H1 (cell line): ENCODE data around the gene MFN1. TPM values are rescaled to one million over a fixed set of nuclear protein-coding genes. Genes with fewer than 3 reads are reported as not detected.

ENCODE experiments used
- CTCF ChIA-PET: fragments of 300-600 bp; sonication (Branson Sonifier 250); formaldehyde crosslinking; loops from one replicate; lab custom pipeline; 2021; ENCODE audit not compliant: partially characterized antibody; lab: Charles Lee
- POLR2A ChIA-PET: fragments of 300-600 bp; sonication (Branson Sonifier 250); formaldehyde crosslinking; loops from one replicate; lab custom pipeline; 2021; ENCODE audit warnings: inconsistent platforms; ENCODE audit not compliant: partially characterized antibody; lab: Charles Lee
- DNase-seq, 2 experiments: peaks; one replicate each; pipeline versions ENCODE4 v3.0.0 to v3.0.0-alpha.2; 2010 to 2022; ENCODE audit warnings: low spot score in 2 of 2, low read depth in 1 of 2, mixed read lengths in 1 of 2
- FAIRE-seq: peaks from 2 replicates; lab custom pipeline; 2011; peaks lifted over from hg19 to GRCh38; lab: Jason Lieb, UNC
- H2AFZ ChIP-seq: 2 replicates; pipeline ENCODE4 v1.8.1; 2012; ENCODE audit warnings: low read length, inconsistent platforms
- H2AK5ac ChIP-seq: 2 replicates; pipeline ENCODE4 v1.6.1; 2013; ENCODE audit warnings: low read depth, low read length
- H2BK120ac ChIP-seq: replicated peaks from 2 replicates; pipeline ENCODE3; 2013; ENCODE audit warnings: low read depth, low read length, inconsistent platforms
- H2BK12ac ChIP-seq: 2 replicates; pipeline ENCODE4 v1.6.1; 2013; ENCODE audit warnings: low read depth, low read length
- H2BK15ac ChIP-seq: 2 replicates; pipeline ENCODE4 v1.6.1; 2013; ENCODE audit warnings: low read length
- H2BK20ac ChIP-seq: 2 replicates; pipeline ENCODE4 v1.6.1; 2013; ENCODE audit warnings: low read length
- H2BK5ac ChIP-seq: 2 replicates; pipeline ENCODE4 v1.6.1; 2013; ENCODE audit warnings: low read depth, low read length
- H3K14ac ChIP-seq: 2 replicates; pipeline ENCODE4 v1.6.1; 2013; ENCODE audit warnings: inconsistent platforms; ENCODE audit not compliant: insufficient read length
- H3K18ac ChIP-seq: 2 replicates; pipeline ENCODE4 v1.6.1; 2013; ENCODE audit warnings: low read length; ENCODE audit errors: extremely low read depth
- H3K23ac ChIP-seq: 2 replicates; pipeline ENCODE4 v1.6.1; 2013; ENCODE audit warnings: inconsistent platforms; ENCODE audit not compliant: insufficient read length
- H3K23me2 ChIP-seq: 2 replicates; pipeline ENCODE4 v1.6.1; 2013; ENCODE audit warnings: low read depth, low read length
- H3K27ac ChIP-seq: 2 replicates; pipeline ENCODE4 v1.6.1; 2011; ENCODE audit warnings: low read depth, low read length, inconsistent platforms
- H3K27me3 ChIP-seq, 4 experiments: replicated peaks in 1 of 4; 1 replicate in 1 of 4; 2 replicates in 3 of 4; pipeline versions ENCODE4 v1.6.1 to v1.8.1; 2011 to 2013; ENCODE audit warnings: low read length in 3 of 4, mild to moderate bottlenecking in 3 of 4, inconsistent platforms in 2 of 4, mixed read lengths in 2 of 4, moderate library complexity in 1 of 4; ENCODE audit not compliant: control insufficient read depth in 3 of 4, insufficient read depth in 3 of 4; ENCODE audit errors: extremely low read depth in 1 of 4
- H3K36me3 ChIP-seq, 4 experiments: 2 replicates each; pipeline versions ENCODE4 v1.6.1 to v1.8.1; 2011 to 2013; ENCODE audit warnings: mild to moderate bottlenecking in 4 of 4, low read length in 3 of 4, moderate library complexity in 2 of 4, control low read depth in 1 of 4, inconsistent platforms in 1 of 4; ENCODE audit not compliant: insufficient read depth in 4 of 4, control insufficient read depth in 2 of 4
- H3K4ac ChIP-seq: replicated peaks from 2 replicates; pipeline ENCODE3; 2013; ENCODE audit warnings: low read length, low read depth, mixed read lengths, inconsistent platforms; ENCODE audit not compliant: insufficient read length
- H3K4me1 ChIP-seq, 4 experiments: replicated peaks in 1 of 4; 1 replicate in 1 of 4; 2 replicates in 3 of 4; pipeline versions ENCODE4 v1.6.1 to v1.8.1; 2011 to 2013; ENCODE audit warnings: low read length in 3 of 4, inconsistent platforms in 2 of 4, mixed read lengths in 1 of 4; ENCODE audit not compliant: insufficient read depth in 4 of 4, control insufficient read depth in 3 of 4
- H3K4me2 ChIP-seq, 2 experiments: 2 replicates each; pipeline versions ENCODE4 v1.6.1 to v1.8.1; 2011 to 2013; ENCODE audit warnings: low read depth in 2 of 2, low read length in 2 of 2, control low read depth in 1 of 2, inconsistent platforms in 1 of 2, mild to moderate bottlenecking in 1 of 2; ENCODE audit not compliant: insufficient read depth in 1 of 2
- H3K4me3 ChIP-seq, 4 experiments: fragments of 200-600, 300-600 bp in 1 of 4; sonication (generic), shearing (Covaris generic), sonication (Bioruptor Twin) in 1 of 4; 2 replicates each; pipeline versions ENCODE4 v1.5.1 to v1.8.1; 2011 to 2016; ENCODE audit warnings: low read length in 4 of 4, low read depth in 3 of 4, control low read depth in 2 of 4, inconsistent platforms in 2 of 4, mild to moderate bottlenecking in 2 of 4, mixed read lengths in 1 of 4, moderate library complexity in 1 of 4; ENCODE audit not compliant: insufficient read depth in 2 of 4; ENCODE audit errors: extremely low read depth in 1 of 4
- H3K56ac ChIP-seq: replicated peaks from 2 replicates; pipeline ENCODE3; 2013; ENCODE audit warnings: low read depth, mild to moderate bottlenecking, mixed read lengths, low read length, inconsistent platforms; ENCODE audit not compliant: insufficient read length
- H3K79me1 ChIP-seq: 2 replicates; pipeline ENCODE4 v1.6.1; 2013; ENCODE audit warnings: low read depth, low read length, control low read depth
- H3K79me2 ChIP-seq, 2 experiments: 2 replicates each; pipeline versions ENCODE4 v1.6.1 to v1.8.1; 2012 to 2013; ENCODE audit warnings: low read length in 2 of 2, mild to moderate bottlenecking in 2 of 2, inconsistent platforms in 1 of 2; ENCODE audit not compliant: insufficient read depth in 2 of 2, control insufficient read depth in 1 of 2
- H3K9ac ChIP-seq, 4 experiments: replicated peaks in 1 of 4; 1 replicate in 1 of 4; 2 replicates in 3 of 4; pipeline versions ENCODE4 v1.6.1 to v1.8.1; 2011 to 2013; ENCODE audit warnings: low read depth in 3 of 4, low read length in 3 of 4, control low read depth in 2 of 4, mild to moderate bottlenecking in 2 of 4, moderate library complexity in 2 of 4, inconsistent platforms in 1 of 4; ENCODE audit errors: extremely low read depth in 1 of 4
- H3K9me3 ChIP-seq, 2 experiments: 2 replicates each; pipeline versions ENCODE4 v1.6.1 to v1.8.1; 2012 to 2013; ENCODE audit warnings: mild to moderate bottlenecking in 2 of 2, moderate library complexity in 2 of 2, control low read depth in 1 of 2, inconsistent platforms in 1 of 2, low read depth in 1 of 2, low read length in 1 of 2, mixed read lengths in 1 of 2; ENCODE audit not compliant: insufficient read depth in 2 of 2
- H4K20me1 ChIP-seq, 2 experiments: replicated peaks in 1 of 2; 2 replicates each; pipeline versions ENCODE3 to v1.8.1; 2011 to 2013; ENCODE audit warnings: inconsistent platforms in 2 of 2, low read length in 2 of 2, mild to moderate bottlenecking in 1 of 2; ENCODE audit not compliant: insufficient read depth in 2 of 2, control insufficient read depth in 1 of 2
- H4K5ac ChIP-seq: 2 replicates; pipeline ENCODE4 v1.6.1; 2013; ENCODE audit warnings: low read length, low read depth, mixed read lengths, inconsistent platforms; ENCODE audit not compliant: insufficient read length
- H4K8ac ChIP-seq: 2 replicates; pipeline ENCODE4 v1.8.0; 2013; ENCODE audit warnings: mild to moderate bottlenecking, moderate library complexity, low read length, inconsistent platforms; ENCODE audit not compliant: insufficient read depth; ENCODE audit errors: extremely low read depth
- H4K91ac ChIP-seq: replicated peaks from 2 replicates; pipeline ENCODE3; 2013; ENCODE audit warnings: low read length, mixed read lengths, inconsistent platforms; ENCODE audit not compliant: insufficient read length
- ASH2L ChIP-seq: fragments of 200-600, 300-600 bp; sonication (generic); IDR thresholded peaks from one replicate; pipeline ENCODE4 v1.7.1; 2017; ENCODE audit warnings: low read length
- RFX5 ChIP-seq: IDR thresholded peaks from 2 replicates; pipeline ENCODE4 v1.6.1; 2011; ENCODE audit warnings: low read depth, low read length, improper control_type of control experiment, borderline replicate concordance
- SP1 ChIP-seq: IDR thresholded peaks from 2 replicates; pipeline ENCODE4 v1.6.1; 2011; ENCODE audit warnings: low read depth, low read length
- TBP ChIP-seq: IDR thresholded peaks from 2 replicates; pipeline ENCODE4 v1.6.1; 2011; ENCODE audit warnings: low read depth, low read length, improper control_type of control experiment
- USF2 ChIP-seq: IDR thresholded peaks from 2 replicates; pipeline ENCODE4 v1.6.1; 2011; ENCODE audit warnings: low read length, improper control_type of control experiment
- WGBS, 2 experiments: shearing (Covaris generic) in 1 of 2; methylation state at CpG; one replicate each; pipeline versions ENCODE4 v1.1.6 to v1.1.7; 2013 to 2015; ENCODE audit warnings: low lambda C conversion rate in 2 of 2, mixed read lengths in 2 of 2, inconsistent platforms in 1 of 2, low coverage in 1 of 2, missing lambda C conversion rate in 1 of 2; ENCODE audit not compliant: insufficient replicate concordance in 2 of 2, insufficient coverage in 1 of 2, insufficient read length in 1 of 2; ENCODE audit errors: extremely low coverage in 1 of 2, missing lambda C conversion rate in 1 of 2; 5-methylcytosine and 5-hydroxymethylcytosine counted together
- polyA plus RNA-seq, 7 experiments: library from polyadenylated mRNA; depleted of rRNA in 3 of 7; stranded (reverse) in 5 of 7; unstranded in 2 of 7; fragments of >200 nt in 5 of 7; fragments of 200-250 nt in 2 of 7; gene quantifications; 1 replicate in 5 of 7; 2 replicates in 1 of 7; 4 replicates in 1 of 7; pipeline versions ENCODE4 v1.2.1 to v1.2.3, GENCODE V29; 2011 to 2013; ENCODE audit warnings: missing spikeins in 2 of 7, mixed read lengths in 2 of 7
- total RNA-seq: library from RNA; stranded (reverse); fragmentation: NEBNext Ultra II Directional; extraction: Animal tissue kit (Norgen Biotek cat#: 25700); gene quantifications from 2 replicates; pipeline ENCODE4 v1.2.1, GENCODE V29; 2021

Gene MFN1
- total and polyA plus RNA-seq, 2 of the 8 experiments (the other 6 are each of a cell fraction or from before 2014, with no cell fraction given) = 9.1 to 35.6 TPM

- no peak for DNase-seq
- H3K36me3 ChIP-seq = no peaks in the 10 kb centered on the region
- ChIA-PET CTCF (interaction anchor here (0.9 to 1.0 kb wide), 2 partner anchors 31 to 119 kb away, joined by 3 read pairs; no protein-coding TSS in a partner anchor), POLR2A (interaction anchor here (1.1 to 1.4 kb wide), 3 partner anchors 9 to 124 kb away, joined by 3 to 5 read pairs (median 5); partner anchors contain the start of gene ACTL6A)
- no peaks in the 10 kb centered on the region; the same call in 1 of the 2 replicates for H3K79me1 ChIP-seq
- H3K79me2 ChIP-seq = 0 out of 4 replicates have a peak, but pooled peaks cover 0 to 3% of the 10 kb centered on the region in 2 experiments
- no peak overlapping the region for H3K4me3 ChIP-seq
- H2AFZ ChIP-seq = peak overlapping the region; percentile 55; the same call in 1 of the 2 replicates
- no peak overlapping the region for H4K8ac ChIP-seq
- H3K4ac ChIP-seq = no peak overlapping the region
- H2BK20ac ChIP-seq = no peak overlapping the region
- FAIRE-seq = no peak
- H2BK120ac ChIP-seq = no peak overlapping the region
- no peak overlapping the region for H3K27ac ChIP-seq
- no peak overlapping the region; a peak in 2 of 7 replicates for H3K9ac ChIP-seq
- no peaks in the 10 kb centered on the region for H4K20me1 ChIP-seq
- TF ChIP-seq USF2 = peak; percentile 34; the same call in 1 of the 2 replicates
- no peak for TF ChIP-seq TBP
- peak; percentile 82 for TF ChIP-seq ASH2L
- TF ChIP-seq RFX5 = no peak
- TF ChIP-seq SP1 = 0 out of 2 replicates have a peak, but pooled peaks have one; percentile 16
- no peak overlapping the region for H2AK5ac ChIP-seq
- H3K14ac ChIP-seq = no peak overlapping the region
- no peak overlapping the region for H3K18ac ChIP-seq
- H3K4me1 ChIP-seq = peaks cover 0 to 8% (median 3%) of the 10 kb centered on the region in 4 experiments; a peak in 4 of 7 replicates
- H2BK15ac ChIP-seq = no peak overlapping the region
- peak overlapping the region; percentile 23 to 27; a peak in 2 of 4 replicates for H3K4me2 ChIP-seq
- no peaks in the 10 kb centered on the region for H3K23me2 ChIP-seq
- no peak overlapping the region for H4K91ac ChIP-seq
- H2BK12ac ChIP-seq = no peak overlapping the region
- H3K27me3 ChIP-seq = no peaks in the 10 kb centered on the region
- H2BK5ac ChIP-seq = no peak overlapping the region
- no peak overlapping the region for H4K5ac ChIP-seq
- H3K56ac ChIP-seq = no peak overlapping the region
- 60% methylated on average over 5 of the region's 5 CpGs; no CpG with 5 or more reads in 1 of the 2 experiments for WGBS, 2 experiments
- no peak overlapping the region for H3K23ac ChIP-seq
- H3K9me3 ChIP-seq = no peaks in the 10 kb centered on the region
These were observed 91.3 kb downstream of the MFN1 start for GRCh38 chr3:179438841-179439240.
